GM12878 (cell line): ENCODE data around the gene NMRK1. TPM values are rescaled to one million over a fixed set of nuclear protein-coding genes. Genes with fewer than 3 reads are reported as not detected.

Source experiments
- BCL3 ChIP-seq: IDR thresholded peaks from 2 replicates; pipeline ENCODE4 v1.6.1; 2011; ENCODE audit warnings: borderline replicate concordance, low read depth, mild to moderate bottlenecking, moderate library complexity, low read length; ENCODE audit not compliant: insufficient read depth, poor library complexity, severe bottlenecking
- CHD1 ChIP-seq: IDR thresholded peaks from 2 replicates; pipeline ENCODE4 v1.6.1; 2012; ENCODE audit warnings: low read depth, low read length, improper control_type of control experiment
- CREM ChIP-seq: IDR thresholded peaks from 2 replicates; pipeline ENCODE4 v1.6.1; 2014; ENCODE audit warnings: antibody characterized with exemption, low read depth
- CUX1 ChIP-seq: IDR thresholded peaks from 2 replicates; pipeline ENCODE4 v1.6.1; 2012; ENCODE audit warnings: improper control_type of control experiment, low read depth, low read length; ENCODE audit not compliant: insufficient replicate concordance
- ETV6 ChIP-seq, 2 experiments: fragments of 450-650 bp in 1 of 2; IDR thresholded peaks in 1 of 2; conservative IDR thresholded peaks in 1 of 2; 2 replicates each; pipeline ENCODE4 v1.6.1; 2014; ENCODE audit warnings: antibody characterized with exemption in 1 of 2, borderline replicate concordance in 1 of 2, low read depth in 1 of 2, mild to moderate bottlenecking in 1 of 2, moderate library complexity in 1 of 2
- EZH2 ChIP-seq: IDR thresholded peaks from 2 replicates; pipeline ENCODE4 v1.6.1; 2012; ENCODE audit warnings: low read depth, mild to moderate bottlenecking, control low read depth, inconsistent platforms, low read length, borderline replicate concordance; ENCODE audit not compliant: control insufficient read depth
- FOXK2 ChIP-seq: fragments of 450-650 bp; IDR thresholded peaks from 2 replicates; pipeline ENCODE4 v1.6.1; 2017; ENCODE audit warnings: mild to moderate bottlenecking, moderate library complexity
- GABPA ChIP-seq: IDR thresholded peaks from 2 replicates; pipeline ENCODE4 v1.6.1; 2014; ENCODE audit warnings: antibody characterized with exemption, low read depth, mild to moderate bottlenecking, inconsistent platforms
- IRF4 ChIP-seq: IDR thresholded peaks from 2 replicates; pipeline ENCODE4 v1.6.1; 2011; ENCODE audit warnings: low read depth, low read length
- MAX ChIP-seq: IDR thresholded peaks from 2 replicates; pipeline ENCODE4 v1.6.1; 2012; ENCODE audit warnings: low read depth, low read length, improper control_type of control experiment
- MTA3 ChIP-seq: IDR thresholded peaks from 2 replicates; pipeline ENCODE4 v1.6.1; 2012; ENCODE audit warnings: low read length, inconsistent platforms, borderline replicate concordance
- MXI1 ChIP-seq: fragments of 150-350 bp; IDR thresholded peaks from 2 replicates; pipeline ENCODE4 v1.6.1; 2011; ENCODE audit warnings: low read depth, mild to moderate bottlenecking, inconsistent platforms, low read length, improper control_type of control experiment
- NRF1 ChIP-seq: conservative IDR thresholded peaks from 2 replicates; pipeline ENCODE4 v1.6.1; 2011; ENCODE audit warnings: mild to moderate bottlenecking, low read depth, low read length, improper control_type of control experiment
- POLR2AphosphoS5 ChIP-seq: IDR thresholded peaks from 2 replicates; pipeline ENCODE4 v1.6.1; 2011; ENCODE audit warnings: mild to moderate bottlenecking, low read length, inconsistent platforms
- RAD21 ChIP-seq: IDR thresholded peaks from 2 replicates; pipeline ENCODE4 v1.6.1; 2011; ENCODE audit warnings: mild to moderate bottlenecking, low read depth, low read length, moderate library complexity; ENCODE audit not compliant: insufficient read depth
- SKIL ChIP-seq: fragments of 450-650 bp; IDR thresholded peaks from 2 replicates; pipeline ENCODE4 v1.6.1; 2017; ENCODE audit warnings: mild to moderate bottlenecking, low read depth, inconsistent platforms; ENCODE audit not compliant: poor library complexity, severe bottlenecking
- TCF12 ChIP-seq: IDR thresholded peaks from 2 replicates; pipeline ENCODE4 v1.6.1; 2011; ENCODE audit warnings: low read depth, mild to moderate bottlenecking, low read length
- ZNF24 ChIP-seq: fragments of 450-650 bp; IDR thresholded peaks from 2 replicates; pipeline ENCODE4 v1.6.1; 2017; ENCODE audit warnings: antibody characterized with exemption, mild to moderate bottlenecking
- ZNF384 ChIP-seq: IDR thresholded peaks from 2 replicates; pipeline ENCODE4 v1.6.1; 2012; ENCODE audit warnings: low read depth, mild to moderate bottlenecking, low read length, improper control_type of control experiment, borderline replicate concordance
- ZZZ3 ChIP-seq: IDR thresholded peaks from 2 replicates; pipeline ENCODE4 v1.6.1; 2011; ENCODE audit warnings: low read depth; ENCODE audit not compliant: control insufficient read depth, insufficient read length
- polyA plus RNA-seq, 11 experiments: library from polyadenylated mRNA; depleted of rRNA in 4 of 11; unstranded in 6 of 11; stranded (reverse) in 5 of 11; fragments of >200 nt; fragmentation: Nextera tagmentation in 4 of 11; fragmentation: Illumina TruSeq in 1 of 11; extraction: Ambion mirVana in 4 of 11; extraction: Trizol in 1 of 11; gene quantifications; 1 replicate in 1 of 11; 2 replicates in 10 of 11; pipeline versions ENCODE4 v1.2.1 to v1.2.3, GENCODE V29; 2011 to 2016; ENCODE audit warnings: inconsistent platforms in 2 of 11, missing spikeins in 2 of 11, low read depth in 1 of 11
- total RNA-seq, 4 experiments: library from RNA; depleted of rRNA in 3 of 4; stranded (reverse); fragments of >200 nt in 3 of 4; fragmentation: Illumina TruSeq in 1 of 4; extraction: Trizol in 1 of 4; gene quantifications; 2 replicates each; pipeline versions ENCODE4 v1.2.1 to v1.2.3, GENCODE V29; 2013 to 2021

Gene NMRK1
- total and polyA plus RNA-seq, 10 of the 15 experiments (the other 5 are each of a cell fraction or from before 2014, with no cell fraction given): 8.4 to 17.2 (median 12.1) TPM

GRCh38 chr9:75087289-75087823, 599 bp downstream of the NMRK1 start (continued):
- TF ChIP-seq CUX1 (no peak), RAD21 (no peak), FOXK2 (no peak), CHD1 (no peak; the same call in 1 of the 2 replicates), CREM (no peak), TCF12 (peak; percentile 65; the same call in 1 of the 2 replicates), MXI1 (no peak; the same call in 1 of the 2 replicates), IRF4 (no peak), EZH2 (no peak), ETV6 (conservative IDR thresholded peaks at IDR 0.05 in 1 of 2, IDR thresholded peaks at IDR 0.05 in 1 of 2; ENCODE audit: borderline replicate concordance in 1 of 2, low read depth in 1 of 2) (no peak), ZZZ3 (no peak), GABPA (no peak), BCL3 (no peak), SKIL (peak; percentile 86), MAX (no peak), NRF1 (no peak), ZNF384 (no peak), ZNF24 (no peak), POLR2AphosphoS5 (no peak), MTA3 (0 out of 2 replicates have a peak, but pooled peaks have one; percentile 52)
